Measurements from ENCODE around the gene HRC. TPM values are rescaled to one million over a fixed set of nuclear protein-coding genes. Genes with fewer than 3 reads are reported as not detected.

The HRC gene
- total RNA-seq, 2 donors from 2014 or later: 0.57 to 3.9 TPM

DNA sequence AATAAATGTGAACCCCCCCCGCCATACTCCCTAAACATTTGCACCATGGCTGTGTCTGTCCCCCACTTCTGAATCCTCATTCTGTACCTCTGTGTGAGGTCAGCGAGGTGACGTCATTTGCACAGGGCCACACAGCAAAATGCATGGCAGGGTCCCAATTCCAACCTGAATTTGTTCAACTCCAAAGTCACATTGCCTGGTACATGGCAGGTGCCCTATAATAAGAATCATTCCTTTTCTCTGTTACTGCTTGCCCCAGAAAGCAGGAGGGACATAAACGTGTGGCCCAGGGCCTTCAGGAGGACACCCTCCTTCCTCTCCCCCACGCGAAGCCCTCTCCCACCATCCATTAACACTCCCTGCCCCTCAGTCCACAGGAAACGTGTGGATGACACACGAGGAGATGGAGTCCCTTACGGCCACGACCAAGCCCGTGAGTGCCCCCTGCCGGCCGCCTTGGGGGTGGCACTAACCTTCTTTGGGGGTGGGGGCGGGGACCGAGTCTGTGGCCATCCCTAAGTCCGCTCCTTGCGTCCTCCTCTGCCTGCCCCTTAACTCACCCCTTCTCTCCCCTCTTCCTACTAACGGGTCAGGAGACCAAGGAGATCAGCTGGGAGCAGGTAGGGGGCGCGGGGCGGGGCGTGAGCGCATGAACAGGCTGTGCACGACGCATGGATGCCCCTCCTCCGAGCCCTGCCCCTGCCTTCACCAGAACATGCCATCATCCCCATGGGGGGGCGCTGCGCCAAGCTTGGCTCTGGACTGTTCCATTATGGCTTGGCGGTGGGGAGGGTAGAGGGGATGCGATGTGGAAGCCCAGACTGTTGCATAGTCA is 9.4 kb downstream of the HRC start:
- Histone ChIP-seq H3K27ac (ENCODE audit: low read depth, low read length) (no peak overlapping the region), H3K27me3 (ENCODE audit: control insufficient read depth, insufficient read depth, low read length, poor library complexity, severe bottlenecking) (no peaks in the 10 kb centered on the region), H3K36me3 (ENCODE audit: control insufficient read depth, insufficient read depth, low read length) (no peaks in the 10 kb centered on the region), H3K4me3 (ENCODE audit: low read length) (peak overlapping the region; percentile 71), H3K4me1 (ENCODE audit: control insufficient read depth, insufficient read depth, low read length) (peaks cover 2% of the 10 kb centered on the region), H3K9me3 (ENCODE audit: control insufficient read depth, low read length) (no peaks in the 10 kb centered on the region), H3K9ac (ENCODE audit: extremely low read depth, low read length, poor library complexity, severe bottlenecking) (no peak overlapping the region)
- peaks cover 10% of the 10 kb centered on the region for H3K27me3 Mint-ChIP-seq (ENCODE audit: insufficient read depth)
- H3K4me1 Mint-ChIP-seq: peaks cover 17% of the 10 kb centered on the region
- no peaks in the 10 kb centered on the region for H3K36me3 Mint-ChIP-seq (ENCODE audit: low read depth)
- WGBS, 2 experiments (ENCODE audit: insufficient coverage in 1 of 2, insufficient read length in 1 of 2): 8 to 24% methylated on average over 11 to 30 of the region's 30 CpGs
- H3K27ac Mint-ChIP-seq: peak overlapping the region; percentile 93
- H3K4me3 Mint-ChIP-seq: peak overlapping the region; percentile 64
- H3K9me3 Mint-ChIP-seq: no peaks in the 10 kb centered on the region
- peak; percentile 99 for DNase-seq
- TF ChIP-seq, protein P1, sequence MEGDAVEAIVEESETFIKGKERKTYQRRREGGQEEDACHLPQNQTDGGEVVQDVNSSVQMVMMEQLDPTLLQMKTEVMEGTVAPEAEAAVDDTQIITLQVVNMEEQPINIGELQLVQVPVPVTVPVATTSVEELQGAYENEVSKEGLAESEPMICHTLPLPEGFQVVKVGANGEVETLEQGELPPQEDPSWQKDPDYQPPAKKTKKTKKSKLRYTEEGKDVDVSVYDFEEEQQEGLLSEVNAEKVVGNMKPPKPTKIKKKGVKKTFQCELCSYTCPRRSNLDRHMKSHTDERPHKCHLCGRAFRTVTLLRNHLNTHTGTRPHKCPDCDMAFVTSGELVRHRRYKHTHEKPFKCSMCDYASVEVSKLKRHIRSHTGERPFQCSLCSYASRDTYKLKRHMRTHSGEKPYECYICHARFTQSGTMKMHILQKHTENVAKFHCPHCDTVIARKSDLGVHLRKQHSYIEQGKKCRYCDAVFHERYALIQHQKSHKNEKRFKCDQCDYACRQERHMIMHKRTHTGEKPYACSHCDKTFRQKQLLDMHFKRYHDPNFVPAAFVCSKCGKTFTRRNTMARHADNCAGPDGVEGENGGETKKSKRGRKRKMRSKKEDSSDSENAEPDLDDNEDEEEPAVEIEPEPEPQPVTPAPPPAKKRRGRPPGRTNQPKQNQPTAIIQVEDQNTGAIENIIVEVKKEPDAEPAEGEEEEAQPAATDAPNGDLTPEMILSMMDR (conservative IDR thresholded peaks at IDR 0.05): peak; percentile 99

DNA sequence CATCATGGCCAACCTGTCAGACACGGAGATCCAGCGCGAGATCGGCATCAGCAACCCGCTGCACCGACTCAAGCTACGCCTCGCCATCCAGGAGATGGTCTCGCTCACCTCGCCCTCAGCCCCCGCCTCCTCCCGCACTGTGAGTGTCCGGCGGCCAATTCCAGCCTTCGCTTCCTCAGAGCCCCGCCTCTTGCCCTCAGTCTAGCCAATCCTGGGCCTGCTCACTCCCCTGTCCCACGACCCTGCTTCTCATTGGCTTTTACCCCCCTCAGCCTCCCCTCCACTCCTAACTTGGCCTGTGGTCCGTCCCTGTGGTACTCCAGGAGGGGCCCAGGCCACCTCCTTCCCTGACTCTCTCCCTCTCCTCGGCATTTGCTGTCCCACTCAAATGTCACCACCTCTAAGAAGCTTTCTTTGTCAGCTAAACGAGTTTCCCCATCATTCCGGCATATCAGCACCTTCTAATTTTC is 12.3 kb downstream of the HRC start:
- 4% methylated on average over 20 to 21 of the region's 21 CpGs for WGBS, 2 experiments (ENCODE audit: insufficient coverage in 1 of 2, insufficient read length in 1 of 2)
- peak; percentile 98 for DNase-seq
- H3K27ac ChIP-seq (ENCODE audit: low read depth, low read length): no peak overlapping the region
- H3K4me3 ChIP-seq (ENCODE audit: low read length): peak overlapping the region; percentile 91
- H3K4me1 Mint-ChIP-seq: peaks cover 14% of the 10 kb centered on the region
- H3K27ac Mint-ChIP-seq: peak overlapping the region; percentile 31
- no peaks in the 10 kb centered on the region for H3K9me3 ChIP-seq (ENCODE audit: control insufficient read depth, low read length)
- H3K36me3 ChIP-seq (ENCODE audit: control insufficient read depth, insufficient read depth, low read length): no peaks in the 10 kb centered on the region
- TF ChIP-seq, protein P1 (conservative IDR thresholded peaks at IDR 0.05): no peak
- no peaks in the 10 kb centered on the region for H3K27me3 ChIP-seq (ENCODE audit: control insufficient read depth, insufficient read depth, low read length, poor library complexity, severe bottlenecking)
- peaks cover 19% of the 10 kb centered on the region for H3K27me3 Mint-ChIP-seq (ENCODE audit: insufficient read depth)
- no peaks in the 10 kb centered on the region for H3K4me1 ChIP-seq (ENCODE audit: control insufficient read depth, insufficient read depth, low read length)
- no peaks in the 10 kb centered on the region for H3K36me3 Mint-ChIP-seq (ENCODE audit: low read depth)
- H3K9me3 Mint-ChIP-seq: no peaks in the 10 kb centered on the region
- H3K9ac ChIP-seq (ENCODE audit: extremely low read depth, low read length, poor library complexity, severe bottlenecking): no peak overlapping the region
- peak overlapping the region; percentile 70 for H3K4me3 Mint-ChIP-seq

DNA sequence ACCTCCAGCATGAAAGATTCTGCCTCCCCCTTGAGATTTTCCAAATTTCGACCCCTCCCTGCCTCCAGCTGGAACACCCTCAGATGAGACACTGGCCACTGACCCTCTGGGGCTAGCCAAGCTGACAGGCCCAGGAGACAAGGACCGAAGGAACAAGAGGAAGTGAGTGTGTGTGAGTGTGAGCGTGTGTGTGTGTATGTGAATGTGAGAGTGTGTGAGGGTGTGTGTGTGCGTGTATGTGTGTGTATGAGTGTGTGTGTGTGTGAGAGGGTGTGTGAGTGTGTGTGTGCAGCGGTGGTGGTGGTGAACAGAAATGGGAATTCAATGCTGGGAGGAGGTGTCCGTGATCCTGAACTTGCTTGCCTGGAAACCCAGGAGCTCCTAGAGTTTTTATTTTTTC is 13.8 kb downstream of the HRC start:
- Histone ChIP-seq H3K9ac (ENCODE audit: extremely low read depth, low read length, poor library complexity, severe bottlenecking) (no peak overlapping the region), H3K4me1 (ENCODE audit: control insufficient read depth, insufficient read depth, low read length) (no peaks in the 10 kb centered on the region), H3K4me3 (ENCODE audit: low read length) (no peak overlapping the region), H3K27me3 (ENCODE audit: control insufficient read depth, insufficient read depth, low read length, poor library complexity, severe bottlenecking) (no peaks in the 10 kb centered on the region), H3K27ac (ENCODE audit: low read depth, low read length) (no peak overlapping the region), H3K9me3 (ENCODE audit: control insufficient read depth, low read length) (no peaks in the 10 kb centered on the region), H3K36me3 (ENCODE audit: control insufficient read depth, insufficient read depth, low read length) (no peaks in the 10 kb centered on the region)
- WGBS, 2 experiments (ENCODE audit: insufficient coverage in 1 of 2, insufficient read length in 1 of 2): 82 to 90% methylated on average over 4 to 5 of the region's 6 CpGs
- Mint-ChIP-seq H3K27me3 (ENCODE audit: insufficient read depth) (peaks cover 19% of the 10 kb centered on the region), H3K27ac (no peak overlapping the region), H3K4me1 (peaks cover 8% of the 10 kb centered on the region), H3K36me3 (ENCODE audit: low read depth) (peaks cover 2% of the 10 kb centered on the region), H3K9me3 (no peaks in the 10 kb centered on the region), H3K4me3 (no peak overlapping the region)
- TF ChIP-seq, protein P1 (conservative IDR thresholded peaks at IDR 0.05): no peak
- no peak for DNase-seq
